Neutrophil (primary cell): Measurements from ENCODE around the gene MS4A18.
"Not testable (repeated sequence)": the region's sequence is repeated elsewhere in the genome, so short reads cannot be mapped to it uniquely, and the experiment has no call there.

Experiments
- H3K27ac ChIP-seq: fragments of 200-600 bp; sonication (generic); 2 replicates; pipeline ENCODE4 v1.5.1; 2016; ENCODE audit warnings: mild to moderate bottlenecking, moderate library complexity
- H3K27me3 ChIP-seq: fragments of 200-600 bp; sonication (generic); 2 replicates; pipeline ENCODE4 v1.6.0; 2016; ENCODE audit warnings: mild to moderate bottlenecking
- H3K36me3 ChIP-seq: fragments of 200-600 bp; sonication (generic); 2 replicates; pipeline ENCODE4 v1.5.1; 2017
- H3K4me1 ChIP-seq, 2 experiments: fragments of 200-600 bp in 1 of 2; sonication (generic) in 1 of 2; 1 replicate in 1 of 2; 2 replicates in 1 of 2; pipeline versions ENCODE4 v1.5.1 to v1.6.1; 2013 to 2016; ENCODE audit warnings: low read depth in 1 of 2, low read length in 1 of 2, mild to moderate bottlenecking in 1 of 2, moderate library complexity in 1 of 2; ENCODE audit not compliant: control insufficient read depth in 1 of 2, insufficient read depth in 1 of 2
- H3K4me3 ChIP-seq, 2 experiments: fragments of 200-600 bp in 1 of 2; sonication (generic) in 1 of 2; 1 replicate in 1 of 2; 2 replicates in 1 of 2; pipeline ENCODE4 v1.5.1; 2013 to 2016; ENCODE audit warnings: low read depth in 1 of 2, low read length in 1 of 2, mild to moderate bottlenecking in 1 of 2, moderate library complexity in 1 of 2
- H3K9me3 ChIP-seq: fragments of 200-600 bp; sonication (generic); 2 replicates; pipeline ENCODE4 v1.5.1; 2016
- TF ChIP-seq, protein P1 (sequence below): fragments of 200-600 bp; sonication (generic); IDR thresholded peaks from 2 replicates; pipeline ENCODE4 v1.5.1; 2016; ENCODE audit warnings: antibody characterized with exemption

MS4A18 gene

DNA sequence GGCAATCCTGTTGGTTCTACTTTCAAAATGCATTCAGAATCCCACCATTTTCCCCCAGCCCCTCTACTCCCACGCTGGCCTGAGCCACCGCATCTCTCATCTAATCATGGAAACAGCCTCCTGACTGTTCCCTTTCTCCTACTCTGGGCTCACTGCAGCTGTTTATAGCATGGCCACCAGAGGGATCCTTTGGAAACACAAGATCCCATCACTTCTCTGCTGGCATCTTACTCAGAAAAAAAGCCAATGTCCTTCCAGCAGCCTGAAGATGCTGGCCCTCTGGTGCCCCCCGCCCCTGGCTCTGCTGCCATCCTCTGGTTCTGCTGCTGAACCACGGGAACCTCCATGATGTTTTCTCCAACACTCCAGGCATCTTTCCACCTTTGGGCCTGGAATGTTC lies 14.0 kb upstream of the MS4A18 start:
- no peak overlapping the region for H3K4me3 ChIP-seq
- H3K27ac ChIP-seq, result no peak overlapping the region
- H3K36me3 ChIP-seq, result no peaks in the 10 kb centered on the region
- no peaks in the 10 kb centered on the region for H3K4me1 ChIP-seq
- no peaks in the 10 kb centered on the region for H3K9me3 ChIP-seq
- TF ChIP-seq, protein P1, sequence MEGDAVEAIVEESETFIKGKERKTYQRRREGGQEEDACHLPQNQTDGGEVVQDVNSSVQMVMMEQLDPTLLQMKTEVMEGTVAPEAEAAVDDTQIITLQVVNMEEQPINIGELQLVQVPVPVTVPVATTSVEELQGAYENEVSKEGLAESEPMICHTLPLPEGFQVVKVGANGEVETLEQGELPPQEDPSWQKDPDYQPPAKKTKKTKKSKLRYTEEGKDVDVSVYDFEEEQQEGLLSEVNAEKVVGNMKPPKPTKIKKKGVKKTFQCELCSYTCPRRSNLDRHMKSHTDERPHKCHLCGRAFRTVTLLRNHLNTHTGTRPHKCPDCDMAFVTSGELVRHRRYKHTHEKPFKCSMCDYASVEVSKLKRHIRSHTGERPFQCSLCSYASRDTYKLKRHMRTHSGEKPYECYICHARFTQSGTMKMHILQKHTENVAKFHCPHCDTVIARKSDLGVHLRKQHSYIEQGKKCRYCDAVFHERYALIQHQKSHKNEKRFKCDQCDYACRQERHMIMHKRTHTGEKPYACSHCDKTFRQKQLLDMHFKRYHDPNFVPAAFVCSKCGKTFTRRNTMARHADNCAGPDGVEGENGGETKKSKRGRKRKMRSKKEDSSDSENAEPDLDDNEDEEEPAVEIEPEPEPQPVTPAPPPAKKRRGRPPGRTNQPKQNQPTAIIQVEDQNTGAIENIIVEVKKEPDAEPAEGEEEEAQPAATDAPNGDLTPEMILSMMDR, result no peak
- no peaks in the 10 kb centered on the region for H3K27me3 ChIP-seq

DNA sequence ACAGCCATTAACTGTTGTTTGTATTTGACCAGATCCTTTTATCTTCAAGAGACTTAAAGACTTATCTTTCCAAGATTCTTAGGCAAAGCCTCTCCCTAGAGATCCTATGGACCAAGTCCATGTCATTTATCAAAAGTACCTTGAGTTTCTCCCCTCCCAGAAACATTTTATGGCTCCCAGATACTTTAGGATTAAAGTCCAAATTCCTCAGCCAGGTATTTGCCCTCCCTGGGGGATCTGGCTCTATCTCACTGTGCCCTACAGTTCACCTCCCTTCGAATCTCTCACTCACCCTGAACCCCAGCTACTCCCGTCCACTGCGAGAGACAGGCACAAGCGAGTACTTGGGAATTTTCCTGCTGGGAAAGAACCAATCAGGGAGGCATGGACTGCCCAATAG lies 13.2 kb upstream of the MS4A18 start:
- H3K9me3 ChIP-seq, result no peaks in the 10 kb centered on the region
- TF ChIP-seq, protein P1, result no peak
- no peak overlapping the region for H3K27ac ChIP-seq
- no peaks in the 10 kb centered on the region for H3K4me1 ChIP-seq
- H3K36me3 ChIP-seq, result no peaks in the 10 kb centered on the region
- H3K4me3 ChIP-seq, result no peak overlapping the region
- no peaks in the 10 kb centered on the region for H3K27me3 ChIP-seq

DNA sequence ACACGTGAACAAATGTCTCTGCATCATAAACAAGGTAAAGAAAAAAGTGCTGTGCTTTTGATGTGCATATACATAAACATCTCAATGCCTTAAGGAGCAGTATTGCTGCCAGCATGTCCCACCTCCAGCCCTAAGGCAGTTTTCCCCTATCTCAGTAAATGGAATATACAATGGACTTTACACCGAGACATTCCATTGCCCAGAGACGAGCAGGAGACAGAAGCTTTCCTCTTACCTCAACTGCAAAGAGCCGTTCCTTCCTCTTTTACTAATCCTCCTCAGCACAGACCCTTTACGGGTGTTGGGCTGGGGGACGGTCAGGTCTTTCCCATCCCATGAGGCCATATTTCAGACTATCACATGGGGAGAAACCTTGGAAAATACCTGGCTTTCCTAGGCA lies 11.1 kb upstream of the MS4A18 start:
- H3K27me3 ChIP-seq, H3K36me3 ChIP-seq, H3K4me1 ChIP-seq, H3K27ac ChIP-seq, H3K4me3 ChIP-seq, H3K9me3 ChIP-seq: not testable (repeated sequence)

DNA sequence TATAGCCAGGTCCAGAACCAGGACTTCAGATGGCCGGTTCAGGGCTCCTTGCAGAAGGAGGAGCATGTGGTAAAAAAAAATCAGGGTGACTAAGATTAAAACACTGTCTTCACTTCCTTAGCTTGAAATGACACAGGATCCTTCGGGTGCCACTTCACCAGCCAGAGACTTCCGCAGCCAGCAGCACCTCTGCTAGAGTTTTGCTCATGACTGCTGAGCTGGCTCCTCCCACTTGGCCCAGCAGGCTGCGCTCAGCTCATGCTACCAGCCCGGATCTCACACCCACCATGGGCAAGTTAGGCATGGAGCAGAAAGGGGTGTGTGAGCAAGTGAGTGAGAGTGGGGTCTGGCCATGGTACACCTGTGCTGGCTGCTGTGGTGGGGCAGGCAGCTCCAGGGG lies 6.6 kb upstream of the MS4A18 start:
- Histone ChIP-seq H3K36me3 (no peaks in the 10 kb centered on the region), H3K27me3 (peaks cover 7% of the 10 kb centered on the region), H3K27ac (no peak overlapping the region), H3K4me1 (no peaks in the 10 kb centered on the region), H3K4me3 (no peak overlapping the region), H3K9me3 (no peaks in the 10 kb centered on the region)
- TF ChIP-seq, protein P1, result no peak

DNA sequence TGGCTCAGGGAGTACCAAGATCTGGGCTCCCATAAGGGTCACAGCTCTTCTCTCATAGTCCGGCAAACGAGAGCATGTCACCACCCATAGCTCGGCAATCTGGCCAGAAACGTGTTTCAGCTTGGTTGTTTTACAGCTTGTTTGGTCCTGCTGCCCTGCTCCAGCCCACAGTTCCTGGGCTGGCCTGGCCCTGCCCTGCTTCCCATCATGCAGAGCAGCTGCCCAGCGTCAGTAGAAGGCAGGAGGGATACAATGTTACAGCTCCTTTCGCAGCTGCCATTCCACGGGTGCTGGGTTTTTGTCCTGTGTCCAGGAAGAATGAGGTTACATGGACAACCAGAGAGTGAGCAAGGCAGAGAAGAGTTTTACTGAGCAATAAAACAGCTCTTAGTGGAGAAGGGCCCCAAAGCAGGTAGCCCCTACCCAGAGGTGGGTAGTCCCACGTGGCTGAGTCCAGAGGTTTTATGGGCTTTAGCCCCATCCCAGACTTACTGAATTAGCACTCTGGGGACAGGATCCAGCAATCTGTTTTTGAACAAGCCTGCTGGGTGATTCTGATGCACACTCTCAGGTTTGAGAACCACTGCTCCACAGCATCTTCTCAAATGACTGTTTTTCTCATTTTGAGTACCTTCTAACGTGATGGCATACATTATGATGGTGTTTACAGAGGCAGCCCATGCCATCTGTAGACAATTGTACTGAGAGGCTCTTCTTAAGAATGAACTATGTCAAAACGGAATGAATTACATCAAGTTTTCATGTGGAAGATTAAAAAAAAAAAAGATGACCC lies 5.8 kb upstream of the MS4A18 start:
- Histone ChIP-seq H3K9me3 (no peaks in the 10 kb centered on the region), H3K36me3 (no peaks in the 10 kb centered on the region), H3K4me3 (no peak overlapping the region), H3K4me1 (no peaks in the 10 kb centered on the region), H3K27me3 (peaks cover 7% of the 10 kb centered on the region), H3K27ac (no peak overlapping the region)
- TF ChIP-seq, protein P1, result no peak

DNA sequence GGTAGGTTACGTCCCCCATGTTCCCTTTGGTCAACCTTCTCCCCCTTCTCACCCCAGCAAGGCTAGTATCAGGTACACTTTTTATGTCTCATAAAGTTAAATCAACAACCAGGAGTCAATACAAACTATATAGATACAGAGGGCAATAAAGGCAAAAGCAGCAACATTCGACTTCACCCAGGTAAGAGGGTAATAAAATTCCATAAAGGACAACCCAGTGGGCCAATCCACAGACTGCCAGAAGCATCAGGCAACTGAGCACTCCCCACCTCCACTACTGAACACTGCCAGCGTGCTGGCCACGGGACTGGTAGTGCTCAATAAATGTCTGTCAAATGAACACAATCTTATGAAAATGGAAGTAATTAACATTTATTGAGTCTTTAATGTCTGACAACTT lies 5.1 kb upstream of the MS4A18 start:
- TF ChIP-seq, protein P1, result no peak
- Histone ChIP-seq H3K4me3 (no peak overlapping the region), H3K36me3 (no peaks in the 10 kb centered on the region), H3K27me3 (peaks cover 8% of the 10 kb centered on the region), H3K9me3 (no peaks in the 10 kb centered on the region), H3K4me1 (no peaks in the 10 kb centered on the region), H3K27ac (no peak overlapping the region)
